Stimulated activated CD4-positive, alpha-beta T cell treated with anti-CD3 and anti-CD28 coated beads, Interleukin-4, amount 100 ng/mL, for 24 hours (primary cell): ENCODE results near the gene NME5.
A peak's percentile ranks its signal among the peaks of the same experiment; 100 is the strongest.

Experiments
- DNase-seq: peaks from one replicate; pipeline ENCODE4 v3.0.0-alpha.2; 2020

Gene NME5

DNA sequence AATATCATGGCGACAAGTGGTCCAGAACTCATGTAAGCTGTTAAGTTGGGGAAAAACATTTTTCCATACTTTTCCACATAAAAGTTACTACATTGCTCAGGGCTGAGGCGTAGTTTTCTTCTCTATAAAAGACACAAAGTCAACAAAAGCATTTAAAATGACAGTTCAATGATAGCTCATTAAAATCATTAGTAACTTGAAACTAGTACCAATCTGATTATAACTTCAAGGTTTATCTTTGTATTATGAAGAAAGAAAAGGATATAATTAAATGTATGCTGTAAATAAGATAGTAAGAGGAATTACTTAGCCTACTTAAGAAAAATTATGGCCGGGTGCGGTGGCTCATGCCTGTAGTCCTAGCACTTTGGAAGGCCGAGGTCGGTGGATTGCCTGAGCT lies 9.9 kb downstream of the NME5 start:
- DNase-seq: no peak

GRCh38 chr5:138128334-138128733 lies 10.9 kb downstream of the NME5 start:
- no peak for DNase-seq

- no peak for DNase-seq
These were observed 24.0 kb downstream of the NME5 start for GRCh38 chr5:138115254-138115653.

DNA sequence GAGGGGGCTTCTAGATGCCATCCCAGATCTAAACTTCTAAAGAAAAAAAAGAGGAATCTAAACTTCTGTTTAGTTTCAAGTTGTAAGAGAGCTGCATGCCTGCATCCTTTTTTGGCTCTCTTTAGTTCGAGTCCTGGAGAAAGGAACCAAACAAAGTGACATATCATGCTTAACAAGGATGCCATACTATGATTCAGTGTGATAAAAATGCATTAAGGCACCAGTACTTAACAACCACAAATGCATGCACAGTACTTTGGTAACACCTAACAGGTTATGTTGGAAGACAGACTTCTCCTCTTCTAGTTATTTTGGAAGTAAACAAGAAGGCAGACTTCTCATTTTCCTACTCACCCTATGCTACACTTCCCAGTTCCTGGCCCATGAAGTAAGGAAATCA lies 27.3 kb downstream of the NME5 start:
- DNase-seq: no peak

- DNase-seq: no peak
These were observed 28.0 kb downstream of the NME5 start for GRCh38 chr5:138111181-138111580.

GRCh38 chr5:138110266-138110963 lies 28.8 kb downstream of the NME5 start:
- DNase-seq: no peak

- no peak for DNase-seq
These were observed 29.6 kb downstream of the NME5 start for GRCh38 chr5:138109463-138110265.

DNA sequence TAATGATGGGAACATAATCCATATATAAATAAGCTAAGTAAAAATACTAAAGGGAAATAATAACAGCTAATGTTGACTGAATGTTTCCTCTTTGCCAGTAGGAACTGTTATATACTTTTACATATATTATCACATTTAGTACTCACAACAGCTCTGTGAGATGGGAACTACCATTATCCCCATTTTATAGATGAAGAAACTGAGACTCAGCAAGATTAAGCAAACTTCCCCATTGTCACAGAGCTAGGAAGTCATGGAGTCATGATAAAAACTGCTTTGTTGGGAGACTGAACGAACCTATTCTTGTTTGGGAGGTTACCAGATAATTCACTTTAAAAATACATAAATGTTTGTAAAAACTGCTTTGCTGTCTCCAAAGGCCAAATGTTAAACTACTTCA lies 32.0 kb downstream of the NME5 start:
- DNase-seq: no peak

DNA sequence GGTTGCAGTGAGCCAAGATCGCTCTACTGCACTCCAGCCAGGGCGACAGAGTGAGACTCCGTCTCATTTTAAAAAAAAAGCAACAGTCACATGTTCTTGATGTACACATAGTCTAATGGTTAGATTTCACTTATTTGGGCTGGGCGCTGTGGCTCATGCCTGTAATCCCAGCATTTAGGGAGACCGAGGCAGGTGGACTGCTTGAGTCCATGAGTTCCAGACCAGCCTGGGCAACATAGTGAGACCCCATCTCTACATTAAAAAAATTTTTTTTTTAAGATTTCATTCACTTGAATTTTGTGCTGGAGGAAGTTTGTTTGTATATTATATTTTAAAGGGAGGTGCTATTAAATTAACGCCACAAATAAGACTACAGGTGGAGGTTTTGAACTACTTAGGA lies 33.5 kb downstream of the NME5 start:
- DNase-seq: no peak

GRCh38 chr5:138103319-138103637 lies 36.0 kb downstream of the NME5 start:
- no peak for DNase-seq

- no peak for DNase-seq
These were observed 36.5 kb downstream of the NME5 start for GRCh38 chr5:138102454-138103318.

- DNase-seq: no peak
These were observed 42.0 kb downstream of the NME5 start for GRCh38 chr5:138096997-138097828.

DNA sequence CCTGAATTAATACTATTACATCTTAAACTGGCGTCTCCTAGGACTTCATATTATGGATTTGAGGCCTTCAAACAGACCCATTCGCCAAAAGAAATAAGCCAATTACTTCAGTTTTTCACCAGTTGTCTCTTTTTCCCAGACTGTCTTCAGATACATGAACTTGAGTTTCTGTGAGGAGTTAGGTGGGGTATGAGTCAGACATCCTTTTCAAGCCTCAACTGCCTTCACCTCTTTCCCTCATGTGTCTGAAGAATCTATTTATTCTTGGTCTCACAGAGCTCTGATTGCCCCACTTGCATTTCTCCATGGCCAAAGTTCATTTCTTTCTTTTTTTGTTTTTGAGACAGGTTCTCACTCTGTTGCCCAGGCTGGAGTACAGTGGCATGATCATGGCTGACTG lies 42.9 kb downstream of the NME5 start:
- DNase-seq: no peak

GRCh38 chr5:138095100-138095907 lies 43.9 kb downstream of the NME5 start:
- no peak for DNase-seq

- no peak for DNase-seq
These were observed 46.2 kb downstream of the NME5 start for GRCh38 chr5:138093036-138093435.

DNA sequence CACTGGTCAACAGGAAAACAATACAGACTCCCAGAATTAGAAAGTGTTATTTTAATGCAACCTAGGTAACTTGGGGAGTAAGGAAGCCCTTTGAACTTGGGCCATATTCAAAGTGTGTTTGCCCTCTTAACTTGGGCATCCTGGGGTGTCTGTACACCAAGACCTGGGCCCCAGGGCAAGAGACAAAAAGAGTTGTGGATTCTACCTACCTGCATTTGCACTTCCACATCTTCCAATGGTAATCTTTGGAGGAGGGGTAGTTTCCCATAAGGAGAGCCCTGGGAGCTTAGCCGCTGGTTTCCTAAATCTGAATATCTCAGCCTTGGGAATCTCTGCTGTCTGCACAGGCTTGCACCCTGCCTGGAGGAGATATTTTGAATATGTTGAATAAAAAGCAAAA lies 46.9 kb downstream of the NME5 start:
- no peak for DNase-seq

GRCh38 chr5:138091685-138092084 lies 47.5 kb downstream of the NME5 start:
- no peak for DNase-seq

GRCh38 chr5:138083702-138084101 lies 55.5 kb downstream of the NME5 start, which contains the start of gene WNT8A:
Gene WNT8A, plus strand, starts transcription at chr5:138084033. Its CDS starts 95 bp downstream, at chr5:138084128.
- DNase-seq: no peak

DNA sequence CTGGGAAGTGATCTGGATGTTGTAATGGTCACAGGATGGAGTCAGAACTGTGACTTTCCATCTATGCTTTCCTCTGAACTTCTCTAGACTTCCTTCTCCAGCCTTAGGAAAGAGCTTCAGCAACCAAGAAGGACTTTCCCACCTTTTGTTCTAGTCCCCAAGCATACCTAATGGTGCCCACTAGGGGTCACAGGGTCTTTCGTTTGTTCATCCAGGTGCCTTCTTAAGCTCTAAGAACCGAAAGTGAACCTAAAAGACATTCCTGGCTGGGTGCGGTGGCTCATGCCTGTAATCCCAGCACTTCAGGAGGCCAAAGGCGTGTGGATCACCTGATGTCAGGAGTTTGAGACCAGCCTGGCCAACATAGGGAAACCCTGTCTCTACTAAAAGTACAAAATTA lies 57.2 kb downstream of the NME5 start:
- no peak for DNase-seq

- DNase-seq: no peak
These were observed 61.1 kb downstream of the NME5 start for GRCh38 chr5:138078006-138078643.

DNA sequence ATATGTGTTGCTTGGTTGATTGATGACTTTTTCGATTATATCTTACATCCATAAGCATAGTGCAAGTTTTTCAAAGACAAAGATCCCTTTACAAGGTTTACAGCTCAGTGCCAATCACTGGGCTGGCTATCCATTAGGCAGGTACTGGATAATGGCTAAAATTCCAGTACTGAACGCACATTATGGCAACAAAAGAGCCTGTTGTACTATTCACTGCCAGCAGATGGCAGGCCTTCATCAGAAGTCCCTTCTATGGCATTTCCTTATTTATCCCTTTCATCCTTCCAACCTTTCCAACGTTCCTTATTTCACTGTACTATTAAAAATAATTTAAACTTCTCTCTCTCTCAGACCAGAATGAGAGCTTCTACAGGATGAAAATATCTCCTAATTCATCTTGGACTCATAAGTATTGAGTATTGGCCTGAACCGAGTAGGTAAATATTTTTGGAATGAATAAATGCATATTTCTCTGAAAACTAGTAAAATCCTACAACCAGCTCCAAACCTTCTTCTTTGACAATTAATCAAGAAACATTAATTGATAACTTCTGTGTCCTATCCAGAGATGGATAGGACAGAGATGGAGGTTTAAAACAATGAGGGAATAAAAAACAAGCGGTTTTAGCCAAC lies 62.0 kb downstream of the NME5 start:
- peak; percentile 54 for DNase-seq
